Fibroblast of mammary gland (primary cell): ENCODE data around the gene HAUS3.

ENCODE experiments used
- DNase-seq: peaks from one replicate; pipeline ENCODE4 v3.0.0-alpha.2; 2010; ENCODE audit warnings: low read depth
- H3K4me3 ChIP-seq: 2 replicates; pipeline ENCODE4 v1.5.1; 2011; ENCODE audit warnings: low read depth, mild to moderate bottlenecking, low read length, moderate library complexity; ENCODE audit not compliant: control insufficient read depth
- CTCF ChIP-seq: conservative IDR thresholded peaks from 2 replicates; pipeline ENCODE4 v1.5.1; 2011; ENCODE audit warnings: low read depth, low read length, inconsistent platforms; ENCODE audit not compliant: control insufficient read depth, insufficient read depth

Gene HAUS3

GRCh38 chr4:2274320-2275043 lies 32.6 kb upstream of the HAUS3 start:
- no peak for DNase-seq
- H3K4me3 ChIP-seq = no peak overlapping the region
- no peak for TF ChIP-seq CTCF

GRCh38 chr4:2273657-2274319 lies 31.9 kb upstream of the HAUS3 start:
- no peak for TF ChIP-seq CTCF
- no peak overlapping the region for H3K4me3 ChIP-seq
- DNase-seq = no peak

- no peak overlapping the region for H3K4me3 ChIP-seq
- DNase-seq = no peak
- TF ChIP-seq CTCF = no peak
Measured at GRCh38 chr4:2273221-2273620, 31.3 kb upstream of the HAUS3 start.

- TF ChIP-seq CTCF = no peak
Measured at GRCh38 chr4:2272828-2273120, 30.9 kb upstream of the HAUS3 start.

DNA sequence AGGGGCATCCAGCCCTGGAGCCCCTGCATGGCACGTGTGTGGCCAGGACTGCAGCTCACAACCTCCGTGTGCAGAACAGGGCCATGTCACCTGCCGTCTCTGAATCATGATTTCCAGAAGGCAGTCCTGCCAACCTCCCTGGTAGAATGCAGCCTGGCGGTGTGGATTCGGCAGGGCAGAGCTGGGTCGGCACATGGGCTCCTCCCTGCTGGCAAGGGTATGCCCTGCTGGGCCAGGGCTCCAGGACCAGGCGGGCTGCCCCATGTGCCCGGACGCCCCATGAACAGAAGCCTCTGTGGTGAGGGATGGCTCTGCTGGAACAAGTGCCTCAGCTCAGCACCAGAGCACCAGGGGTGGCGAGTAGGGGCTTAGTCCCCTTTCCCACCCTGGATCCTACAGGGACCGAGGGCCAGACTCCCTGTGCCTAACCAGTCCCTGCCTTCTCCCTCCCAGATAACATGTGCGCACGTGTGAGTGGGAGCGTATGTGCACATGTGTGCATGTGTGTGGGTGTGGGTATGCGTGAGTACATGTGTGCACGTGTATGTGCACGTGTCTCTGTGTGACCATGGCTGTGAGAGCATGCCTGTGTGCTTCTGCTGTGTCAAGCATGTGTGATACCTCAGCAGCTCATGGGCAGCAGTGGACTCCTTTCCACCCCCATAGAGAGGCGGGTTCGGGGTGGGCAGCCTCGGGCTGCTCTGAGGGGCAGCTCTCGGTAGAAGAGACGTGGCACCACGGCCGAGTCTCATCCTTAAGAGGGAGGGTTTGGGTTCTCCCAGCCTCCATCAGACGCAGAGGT lies 30.3 kb upstream of the HAUS3 start:
- H3K4me3 ChIP-seq = no peak overlapping the region
- DNase-seq = no peak
- TF ChIP-seq CTCF = no peak

More at GRCh38 chr4:2272828-2273120, 30.9 kb upstream of the HAUS3 start:
- DNase-seq = no peak
- H3K4me3 ChIP-seq = no peak overlapping the region

DNA sequence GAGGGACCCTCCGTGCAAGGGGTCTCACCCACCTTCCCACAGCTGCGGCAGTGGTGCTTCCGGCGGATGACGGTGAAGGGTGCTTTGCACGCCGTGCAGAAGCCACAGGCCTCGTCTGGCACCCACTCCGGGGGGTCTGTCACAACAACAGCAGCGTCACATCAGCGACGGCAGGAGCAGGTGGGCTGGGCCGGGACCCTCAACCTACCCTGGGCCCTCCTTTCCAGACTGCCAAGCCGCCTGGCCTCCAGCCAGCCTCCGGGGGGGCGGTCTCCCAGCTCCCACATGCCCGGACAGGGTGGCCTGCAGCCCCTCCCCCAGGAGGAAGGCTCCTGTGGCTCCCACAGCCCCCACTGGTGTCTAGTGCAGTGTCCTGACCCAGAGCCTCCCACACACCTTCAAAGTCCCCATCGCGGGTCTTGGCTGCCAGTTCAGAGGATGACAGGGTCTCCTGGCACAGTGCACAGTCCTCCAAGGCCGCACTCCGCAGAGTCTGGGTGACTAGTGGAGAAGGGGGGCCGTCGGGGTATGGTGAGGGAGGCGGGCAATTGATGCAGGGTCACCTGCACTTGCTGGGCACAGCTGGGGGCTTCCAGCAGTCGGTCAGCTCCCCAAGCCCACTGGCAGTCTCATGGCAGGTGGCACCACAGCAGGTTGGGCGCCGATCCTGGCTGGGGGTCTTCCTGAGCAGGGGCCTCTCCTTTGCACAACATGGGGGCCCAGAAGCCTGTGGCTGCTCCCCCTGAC lies 29.5 kb upstream of the HAUS3 start:
- no peak for TF ChIP-seq CTCF
- no peak overlapping the region for H3K4me3 ChIP-seq
- DNase-seq = no peak
